ENCODE results near the gene MEX3D. TPM values are rescaled to one million over a fixed set of nuclear protein-coding genes. Genes with fewer than 3 reads are reported as not detected.
A peak's percentile ranks its signal among the peaks of the same experiment; 100 is the strongest.

The MEX3D gene
- total and polyA plus RNA-seq, 2 donors from 2014 or later: 5.4 to 19.3 TPM

- Histone ChIP-seq H3K9me3 (ENCODE audit: control insufficient read depth in 2 of 3, insufficient read depth in 1 of 3, low read length in 3 of 3) (no peaks in the 10 kb centered on the region), H3K36me3 (ENCODE audit: control insufficient read depth in 2 of 3, insufficient read depth in 3 of 3, low read length in 3 of 3) (peaks cover 4 to 11% (median 10%) of the 10 kb centered on the region in 3 donors), H3K4me3 (ENCODE audit: low read length in 3 of 3) (peak overlapping the region in 1 of 3 donors; percentile 76), H3K27me3 (ENCODE audit: control insufficient read depth, insufficient read depth, low read length) (no peaks in the 10 kb centered on the region), H3K27ac (ENCODE audit: low read depth in 2 of 2, low read length in 2 of 2) (no peak overlapping the region), H3K9ac (ENCODE audit: low read length in 3 of 3) (no peak overlapping the region), H3K4me1 (ENCODE audit: control insufficient read depth in 2 of 3, insufficient read depth in 2 of 3, low read depth in 1 of 3, low read length in 3 of 3) (peaks cover 0 to 13% (median 0%) of the 10 kb centered on the region in 3 donors)
- intact Hi-C loops (cut with DNase I): no loop called here
- FAIRE-seq (no peak), DNase-seq (peak in 1 of 5 donors; percentile 69)
- TF ChIP-seq CTCF (IDR thresholded peaks at IDR 0.05; ENCODE audit: borderline replicate concordance, extremely low read depth, insufficient read depth): no peak
Observed at GRCh38 chr19:1593501-1593772, 25.3 kb upstream of the MEX3D start.

DNA sequence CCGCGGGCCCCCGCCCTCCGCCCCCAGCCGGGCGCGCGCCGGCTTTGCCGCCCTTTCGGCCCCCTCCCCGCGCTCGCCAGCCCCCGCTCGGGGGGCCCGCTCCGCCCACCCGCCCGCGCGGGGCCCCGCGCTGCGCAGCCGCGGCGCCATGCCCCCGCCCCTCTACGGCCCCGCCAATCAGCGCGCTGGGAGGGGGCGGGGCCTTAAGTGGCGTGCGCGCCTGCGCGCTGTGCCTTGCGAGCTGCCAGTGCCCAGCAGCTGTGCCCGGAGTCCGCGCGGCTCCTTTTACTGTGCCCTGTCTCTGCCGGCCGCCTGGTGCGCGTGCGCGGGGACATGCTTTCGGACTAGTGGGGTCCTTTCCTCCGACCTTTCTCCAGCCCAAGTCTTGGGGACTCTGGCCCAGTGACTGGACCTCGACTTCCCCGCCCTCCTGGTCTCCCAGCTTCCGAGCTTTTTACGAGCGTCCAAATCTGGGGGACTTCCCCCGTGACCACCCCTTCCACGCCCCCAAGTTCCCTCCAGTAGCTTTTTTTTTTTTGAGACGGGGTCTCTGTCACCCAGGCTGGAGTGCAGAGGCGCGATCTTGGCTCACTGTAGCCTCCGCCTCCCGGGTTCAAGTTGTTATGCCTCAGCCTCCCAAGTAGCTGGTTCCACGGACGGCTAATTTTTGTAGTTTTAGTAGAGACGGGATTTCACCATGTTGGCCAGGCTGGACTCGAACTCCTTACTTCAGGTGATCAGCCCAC, 24.8 kb upstream of the MEX3D start, which contains the start of gene MBD3:
Gene MBD3 (minus strand): TSS at position 111 of the 746 bp plus-strand sequence. CDS start 234 bp downstream, outside the sequence.
- no peaks in the 10 kb centered on the region for H3K9me3 ChIP-seq (ENCODE audit: control insufficient read depth in 2 of 3, insufficient read depth in 1 of 3, low read length in 3 of 3)
- H3K9ac ChIP-seq (ENCODE audit: low read length in 3 of 3): peak within 1 kb of the TSS; percentile 62 to 85 (median 80)
- peaks cover 4 to 9% (median 8%) of the 10 kb centered on the region in 3 donors for H3K36me3 ChIP-seq (ENCODE audit: control insufficient read depth in 2 of 3, insufficient read depth in 3 of 3, low read length in 3 of 3)
- H3K4me1 ChIP-seq (ENCODE audit: control insufficient read depth in 2 of 3, insufficient read depth in 2 of 3, low read depth in 1 of 3, low read length in 3 of 3): peaks cover 0 to 17% (median under 1%) of the 10 kb centered on the region in 3 donors
- no peaks in the 10 kb centered on the region for H3K27me3 ChIP-seq (ENCODE audit: control insufficient read depth, insufficient read depth, low read length)
- TF ChIP-seq CTCF (IDR thresholded peaks at IDR 0.05; ENCODE audit: borderline replicate concordance, extremely low read depth, insufficient read depth): no peak
- FAIRE-seq (no peak), DNase-seq (peak; percentile 94 to 98 (median 97))
- intact Hi-C loops (cut with DNase I): no loop called here
- H3K4me3 ChIP-seq (ENCODE audit: low read length in 3 of 3): peak within 1 kb of the TSS; percentile 73 to 81 (median 76)
- peak within 1 kb of the TSS; percentile 89 to 90 for H3K27ac ChIP-seq (ENCODE audit: low read depth in 2 of 2, low read length in 2 of 2)

DNA sequence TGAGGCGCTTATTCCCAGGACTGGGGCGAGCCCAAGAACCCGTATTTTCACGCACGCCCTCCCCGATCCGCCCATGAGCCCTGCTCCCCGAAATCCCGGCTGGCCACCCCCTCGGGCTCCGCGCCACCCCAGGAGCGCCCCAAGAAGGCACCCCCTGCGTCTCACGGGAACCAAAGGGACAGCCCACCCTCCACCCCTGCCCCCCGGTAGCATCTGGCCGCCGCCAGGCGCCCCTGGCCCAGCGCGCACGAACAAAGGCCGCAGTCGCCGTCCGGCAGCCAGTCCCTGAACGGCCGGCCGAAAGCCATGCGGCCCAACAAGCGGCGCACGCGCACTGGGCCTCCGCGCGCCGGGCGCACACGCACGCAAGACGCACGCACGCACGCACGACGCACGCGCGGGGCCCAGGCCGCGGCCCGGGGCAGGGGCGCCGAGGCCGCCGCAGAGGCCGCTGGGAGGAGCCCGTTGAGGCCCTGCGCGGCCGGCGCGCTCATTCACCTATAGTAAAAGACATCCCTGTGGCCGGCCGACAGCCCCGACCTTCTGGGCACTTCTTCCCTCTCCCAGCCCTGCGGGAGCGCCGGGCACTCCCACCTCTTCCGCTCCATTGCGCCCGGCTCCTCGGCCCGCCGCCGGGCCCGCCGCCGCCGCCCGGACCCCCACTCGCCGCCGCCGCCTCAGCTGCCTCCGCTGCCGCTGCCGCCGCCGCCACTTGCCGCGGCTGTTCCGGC, 24.1 kb upstream of the MEX3D start:
- H3K27ac ChIP-seq (ENCODE audit: low read depth in 2 of 2, low read length in 2 of 2): peak overlapping the region; percentile 89 to 90
- DNase-seq (peak; percentile 85 to 96 (median 93)), FAIRE-seq (no peak)
- peaks cover 0 to 20% (median 8%) of the 10 kb centered on the region in 3 donors for H3K4me1 ChIP-seq (ENCODE audit: control insufficient read depth in 2 of 3, insufficient read depth in 2 of 3, low read depth in 1 of 3, low read length in 3 of 3)
- peaks cover 0 to 2% (median under 1%) of the 10 kb centered on the region in 3 donors for H3K36me3 ChIP-seq (ENCODE audit: control insufficient read depth in 2 of 3, insufficient read depth in 3 of 3, low read length in 3 of 3)
- H3K27me3 ChIP-seq (ENCODE audit: control insufficient read depth, insufficient read depth, low read length): no peaks in the 10 kb centered on the region
- H3K9me3 ChIP-seq (ENCODE audit: control insufficient read depth in 2 of 3, insufficient read depth in 1 of 3, low read length in 3 of 3): no peaks in the 10 kb centered on the region
- intact Hi-C loops (cut with DNase I): no loop called here
- H3K4me3 ChIP-seq (ENCODE audit: low read length in 3 of 3): peak overlapping the region; percentile 35 to 74 (median 71)
- TF ChIP-seq CTCF (IDR thresholded peaks at IDR 0.05; ENCODE audit: borderline replicate concordance, extremely low read depth, insufficient read depth): no peak
- H3K9ac ChIP-seq (ENCODE audit: low read length in 3 of 3): peak overlapping the region; percentile 1 to 85 (median 64)
